ENCODE data around the gene PLEKHG2.
"Not testable (repeated sequence)": the region's sequence is repeated elsewhere in the genome, so short reads cannot be mapped to it uniquely, and the experiment has no call there.

Gene PLEKHG2

DNA sequence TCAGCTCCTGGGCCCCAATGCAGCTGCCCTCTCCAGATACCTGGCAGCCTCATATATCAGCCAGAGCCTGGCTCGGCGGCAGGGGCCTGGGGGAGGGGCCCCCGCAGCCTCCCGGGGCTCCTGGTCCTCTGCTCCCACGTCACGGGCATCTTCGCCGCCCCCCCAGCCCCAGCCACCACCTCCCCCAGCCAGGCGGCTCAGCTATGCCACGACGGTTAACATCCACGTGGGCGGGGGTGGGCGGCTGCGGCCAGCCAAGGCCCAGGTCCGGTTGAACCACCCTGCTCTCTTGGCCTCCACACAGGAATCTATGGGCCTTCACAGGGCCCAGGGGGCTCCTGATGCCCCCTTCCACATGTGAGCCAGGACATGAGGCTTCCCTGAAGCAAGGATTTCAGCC, 12.5 kb downstream of the PLEKHG2 start:
- DNase-seq = no peak

DNA sequence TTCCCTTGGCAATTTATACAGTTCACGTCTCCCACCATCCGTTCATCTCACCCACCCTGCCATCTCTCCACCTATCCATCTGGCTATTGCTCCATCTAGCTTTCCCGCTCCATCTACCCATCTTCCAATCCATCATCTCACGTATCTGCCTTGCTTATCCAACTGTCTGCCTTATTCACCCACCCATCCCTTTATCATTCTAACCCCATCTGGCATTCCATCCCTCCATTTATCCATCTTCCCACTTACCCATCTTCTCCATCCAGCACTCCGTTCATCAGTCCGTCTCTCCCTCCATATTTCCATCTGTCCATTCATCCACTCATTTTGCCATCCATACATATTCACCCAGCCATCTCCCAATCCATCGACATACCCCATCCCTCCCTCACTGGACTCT, 13.3 kb downstream of the PLEKHG2 start:
- DNase-seq = no peak

DNA sequence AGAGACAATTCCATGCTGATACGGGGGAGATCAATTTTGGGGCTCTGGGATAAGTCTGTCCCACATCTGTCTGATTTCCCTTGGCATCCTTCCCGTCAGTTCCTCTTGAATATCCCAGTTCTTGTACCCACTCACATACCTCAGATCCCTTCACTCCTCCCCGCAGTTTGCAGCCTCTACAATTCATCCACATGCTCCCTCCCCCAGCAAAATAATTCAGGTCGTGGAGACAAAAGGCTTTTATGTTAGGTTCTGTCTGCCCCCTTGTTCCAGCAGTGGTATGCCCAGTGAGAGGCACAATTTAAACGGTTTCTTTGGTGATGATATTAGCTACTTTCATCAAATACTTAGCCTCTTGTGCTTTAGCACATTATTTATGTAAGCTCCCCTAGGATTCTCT, 13.7 kb downstream of the PLEKHG2 start:
- DNase-seq = no peak

DNA sequence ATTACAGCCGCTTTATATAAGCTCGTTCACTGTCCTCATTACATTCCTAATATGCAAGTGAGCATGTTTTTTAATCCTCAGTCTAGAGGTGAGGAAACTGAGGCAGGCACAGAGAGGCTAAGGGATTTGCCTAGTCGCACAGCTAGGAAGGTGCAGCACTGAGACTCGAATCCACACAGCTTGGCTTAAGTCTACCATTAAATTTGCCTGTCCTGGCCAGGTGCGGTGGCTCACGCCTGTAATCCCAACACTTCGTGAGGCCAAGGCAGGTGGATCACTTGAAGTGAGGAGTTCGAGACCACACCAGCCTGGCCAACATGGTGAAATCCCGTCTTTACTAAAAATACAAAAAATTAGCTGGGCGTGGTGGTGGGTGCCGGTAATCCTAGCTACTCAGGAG, 15.2 kb downstream of the PLEKHG2 start:
- DNase-seq = no peak

DNA sequence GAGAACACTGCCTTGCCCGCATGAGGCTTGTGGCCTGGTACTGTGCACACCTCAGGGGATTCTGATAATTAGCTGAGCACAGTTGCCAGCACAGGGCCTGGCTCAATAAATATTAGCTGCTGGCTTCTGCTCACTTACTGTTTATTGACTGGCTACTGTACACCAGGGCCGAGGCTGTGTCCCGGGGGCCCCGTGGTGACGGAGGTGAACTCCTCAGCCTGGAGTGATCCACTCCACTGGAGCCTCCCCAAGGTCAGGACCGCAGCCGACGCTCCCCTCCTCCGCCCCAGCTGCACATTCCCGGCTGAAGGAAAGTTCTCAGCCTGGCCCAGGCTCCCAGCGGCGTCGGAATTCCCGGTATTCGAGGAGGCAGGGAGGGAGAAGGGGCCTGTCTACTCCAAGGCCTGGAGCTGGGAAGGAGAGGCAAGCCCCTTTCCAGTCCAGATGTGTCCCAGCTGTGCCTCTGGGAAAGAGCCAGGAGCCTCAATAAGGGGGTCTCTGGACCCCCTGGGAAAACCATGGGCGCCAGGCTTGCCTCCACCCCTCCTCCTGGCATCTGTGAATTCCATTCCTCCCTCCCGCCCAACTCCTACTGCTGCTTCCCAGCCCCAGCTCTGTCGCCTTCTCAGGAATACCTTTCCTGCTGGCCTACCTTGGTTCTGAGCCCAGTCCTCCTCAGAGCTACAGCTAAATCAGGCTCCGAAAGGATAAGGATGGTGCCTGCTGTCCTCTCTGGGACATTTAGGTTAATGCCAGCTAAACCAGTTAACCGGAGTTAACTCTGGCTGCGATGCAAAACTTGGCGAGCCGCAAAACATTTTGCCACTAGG, 16.0 kb downstream of the PLEKHG2 start:
- DNase-seq = no peak

DNA sequence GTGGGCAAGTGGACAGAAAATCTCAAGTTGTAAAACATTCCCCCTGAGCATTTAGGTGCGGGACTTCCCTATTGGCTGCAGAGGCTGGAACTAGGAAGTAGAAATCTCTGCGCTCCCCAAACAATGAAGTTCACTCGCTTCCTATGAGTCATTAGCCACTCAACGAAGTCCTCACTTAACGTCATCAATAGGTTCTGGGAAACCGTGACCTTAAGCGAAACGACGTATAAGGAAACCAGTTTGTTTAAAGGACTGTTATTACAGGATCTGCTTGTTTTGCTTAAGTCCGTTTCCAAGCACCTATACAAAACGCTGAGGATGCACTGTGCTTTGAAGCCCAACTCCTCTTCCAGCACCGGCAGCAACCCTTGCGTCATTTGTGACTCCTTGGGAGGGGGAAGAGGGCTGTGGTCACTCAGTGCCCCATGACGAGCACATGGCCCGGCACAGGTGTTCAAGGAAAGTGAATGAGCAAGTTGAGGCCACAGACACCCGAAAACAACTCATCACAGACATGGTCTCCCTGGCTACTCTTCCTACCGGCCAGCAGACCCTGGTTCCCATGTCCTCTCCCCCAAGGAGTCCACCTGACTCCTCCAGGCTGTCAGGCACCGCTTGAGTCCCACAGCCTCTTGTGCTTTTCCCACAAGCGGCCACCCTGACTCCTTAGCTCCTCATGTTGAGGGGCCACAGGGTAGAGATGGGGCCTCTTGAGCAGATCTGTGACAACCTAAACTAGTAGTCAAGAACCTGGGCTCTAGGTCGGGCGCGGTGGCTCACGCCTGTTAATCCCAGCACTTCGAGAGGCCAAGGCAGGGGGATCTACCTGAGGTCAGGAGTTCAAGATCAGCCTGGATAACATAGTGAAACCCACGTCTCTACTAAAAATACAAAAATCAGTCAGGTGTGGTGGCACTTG, 18.5 kb downstream of the PLEKHG2 start:
- DNase-seq = no peak

DNA sequence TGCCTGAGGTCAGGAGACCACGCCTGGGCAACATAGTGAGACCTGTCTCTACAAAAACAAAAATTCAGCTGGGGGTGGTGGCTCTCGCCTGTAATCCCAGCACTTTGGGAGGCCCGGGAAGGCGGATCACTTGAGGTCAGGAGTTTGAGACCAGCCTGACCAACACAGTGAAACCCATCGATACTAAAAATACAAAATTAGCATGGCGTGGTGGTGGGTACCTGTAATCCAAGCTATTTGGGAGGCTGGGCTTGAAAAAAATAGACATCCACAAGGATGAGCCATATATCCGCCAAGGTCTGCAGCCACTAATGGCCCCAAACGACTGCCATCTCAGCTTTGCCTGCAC, 20.2 kb downstream of the PLEKHG2 start:
- no peak for DNase-seq

DNA sequence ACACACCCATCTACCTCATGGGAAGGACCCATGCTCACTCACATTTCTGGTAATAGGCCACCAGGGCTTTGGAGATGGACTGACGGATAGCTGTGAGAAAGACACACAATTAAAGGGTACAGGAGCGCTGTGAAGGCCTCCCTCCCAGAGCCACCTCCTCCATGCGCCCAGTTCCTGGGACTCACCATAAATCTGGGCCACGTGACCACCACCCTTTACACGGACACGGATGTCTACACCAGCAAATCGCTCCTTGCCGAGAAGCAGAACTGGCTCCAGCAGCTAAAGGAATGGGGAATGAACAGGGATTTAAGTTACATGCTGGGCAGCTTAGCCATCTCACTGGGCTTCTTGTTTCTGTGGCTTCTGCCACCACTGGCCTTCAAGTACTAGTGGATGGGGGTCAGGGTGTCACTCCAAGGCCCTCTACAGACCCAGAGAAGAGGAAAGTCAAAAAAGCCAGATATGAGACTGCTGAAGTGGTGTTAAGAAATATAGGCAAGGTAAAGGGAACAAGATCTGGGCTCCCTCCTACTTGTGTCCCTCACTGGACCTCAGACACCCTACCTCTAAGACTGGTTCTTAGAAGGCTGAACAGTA, 21.1 kb downstream of the PLEKHG2 start:
- DNase-seq = no peak

DNA sequence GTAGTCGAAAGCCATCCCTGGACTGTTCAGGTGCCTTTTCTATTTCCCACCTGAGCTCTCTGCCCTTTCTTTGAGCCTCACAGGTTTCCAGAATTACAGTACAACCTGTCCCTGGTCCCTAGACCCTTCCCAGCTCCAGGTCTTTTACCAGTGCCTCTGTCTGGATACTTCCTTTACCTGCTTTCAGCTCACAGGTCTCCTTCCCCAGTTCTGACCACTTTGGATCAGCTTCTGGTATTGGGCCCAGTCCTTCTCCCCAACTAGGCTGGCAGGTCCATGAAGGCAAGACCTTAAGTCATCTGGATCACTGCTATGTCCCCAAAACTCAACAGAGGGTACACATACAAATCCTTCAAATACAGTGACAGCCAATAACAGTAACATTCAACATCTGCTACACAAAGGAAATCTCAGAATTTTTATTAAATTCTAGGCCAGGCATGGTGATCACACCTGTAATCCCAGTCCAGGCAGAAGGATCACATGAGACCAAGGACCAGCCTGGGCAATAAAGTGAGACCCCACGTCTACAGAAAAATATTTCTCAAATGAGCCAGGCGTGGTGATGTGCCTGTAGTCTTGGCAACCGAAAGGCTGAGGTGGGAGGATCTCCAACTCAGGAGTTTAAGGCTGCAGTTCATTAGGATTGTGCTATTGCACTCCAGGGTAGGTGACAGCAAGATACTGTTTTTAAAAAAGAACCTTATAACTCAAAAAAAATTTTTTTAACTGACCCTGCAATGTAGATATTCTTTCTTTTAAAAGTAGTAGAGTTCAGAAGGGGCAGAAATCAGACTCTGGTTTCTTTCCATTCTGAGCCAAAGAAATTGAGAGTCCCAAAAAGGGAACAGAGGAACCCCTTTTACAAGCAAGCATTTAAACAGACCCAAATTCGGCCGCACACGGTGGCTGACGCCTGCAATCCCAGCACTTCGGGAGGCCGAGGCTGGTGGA, 21.9 kb downstream of the PLEKHG2 start:
- DNase-seq = no peak

DNA sequence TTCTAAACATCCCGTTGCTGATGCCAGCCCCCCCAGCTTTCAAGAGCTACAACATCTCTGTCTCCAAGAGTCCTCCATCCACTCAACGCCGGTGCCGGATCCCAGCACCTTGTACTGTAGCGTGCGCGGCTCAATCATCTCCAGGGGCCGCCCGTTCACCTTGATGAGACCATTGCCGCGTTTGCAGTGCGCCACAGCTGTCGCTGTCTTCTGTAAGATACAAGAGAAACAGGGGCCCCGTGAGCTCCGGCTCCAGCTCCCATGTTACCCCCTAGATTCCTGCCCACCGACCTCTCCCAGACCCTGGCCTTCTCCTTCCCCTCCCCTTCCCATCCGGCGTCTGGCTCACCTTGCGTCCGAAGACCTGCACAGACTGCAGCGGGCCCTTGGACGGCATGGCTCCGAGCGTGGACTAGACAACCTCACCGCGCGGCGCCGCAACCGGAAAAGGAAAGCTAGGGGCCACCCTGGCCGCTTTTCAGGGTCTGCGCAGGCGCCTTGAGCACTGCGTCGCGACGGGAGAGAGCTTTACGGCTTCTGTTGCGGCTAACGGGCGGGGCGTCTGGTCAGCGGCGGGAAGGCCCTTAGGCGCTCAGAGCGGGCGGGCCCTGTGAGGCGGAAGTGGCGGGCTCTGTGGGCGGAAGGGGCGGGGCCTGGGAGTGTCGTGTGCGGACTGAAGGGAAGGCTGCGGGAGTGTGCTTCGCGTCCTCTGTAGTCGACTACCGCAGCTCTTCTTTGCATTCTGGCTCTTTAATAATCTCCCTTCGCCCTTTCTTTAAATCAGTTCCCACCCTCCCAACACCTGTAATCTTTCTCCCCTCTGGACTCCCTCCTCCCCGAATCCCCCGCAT, 23.3 kb downstream of the PLEKHG2 start, which contains the start of gene RPS16:
TSS of gene RPS16 (minus strand) at position 451 of the 851 bp plus-strand sequence. CDS start at position 397, 54 bp downstream.
- peak; percentile 100 for DNase-seq

DNA sequence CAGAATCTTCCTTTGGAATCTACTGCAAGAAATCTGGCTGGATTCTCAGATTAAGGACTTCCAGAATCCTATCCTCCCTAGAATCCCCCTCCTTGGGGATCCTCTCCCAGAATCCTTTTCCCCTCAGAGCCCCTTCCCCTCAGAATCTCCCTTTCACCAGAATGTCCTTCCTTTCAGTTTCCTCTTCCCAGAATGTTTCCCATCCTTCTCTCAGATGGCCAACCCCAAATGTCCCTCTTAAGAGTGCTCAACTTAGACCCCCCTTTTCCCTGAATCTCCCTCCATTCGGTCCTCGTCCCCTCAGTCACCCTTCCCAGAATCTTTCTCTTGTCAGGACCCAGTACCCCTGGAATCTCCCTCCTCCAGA, 23.9 kb downstream of the PLEKHG2 start:
- no peak for DNase-seq

DNA sequence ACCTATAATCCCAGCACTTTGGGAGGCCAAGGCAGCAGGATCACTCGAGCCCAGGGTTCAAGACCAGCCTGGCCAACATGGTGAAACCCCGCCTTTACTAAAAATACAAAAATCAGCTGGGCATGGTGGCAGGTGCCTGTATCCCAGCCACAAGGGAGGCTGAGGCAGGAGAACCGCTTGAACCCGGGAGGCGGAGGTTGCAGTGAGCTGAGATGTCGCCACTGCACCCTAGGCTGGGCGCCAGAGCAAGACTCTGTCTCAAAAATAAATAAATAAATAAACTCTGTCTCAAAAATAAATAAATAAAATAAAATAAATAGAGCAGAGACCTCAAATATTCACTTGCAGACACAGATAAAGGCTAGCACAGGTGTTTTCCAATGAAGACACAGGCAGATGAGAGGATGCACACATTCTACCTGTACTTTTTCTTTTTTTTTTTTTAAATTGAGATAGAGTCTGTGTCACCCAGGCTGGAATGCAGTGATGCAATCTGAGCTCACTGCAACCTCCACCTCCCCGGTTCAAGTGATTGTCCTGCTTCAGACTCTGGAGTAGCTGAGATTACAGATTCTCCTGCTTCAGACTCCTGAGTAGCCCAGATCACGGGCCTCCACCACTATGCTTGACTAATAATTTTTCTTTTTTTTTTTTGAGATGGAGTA, 25.9 kb downstream of the PLEKHG2 start:
- DNase-seq = no peak

DNA sequence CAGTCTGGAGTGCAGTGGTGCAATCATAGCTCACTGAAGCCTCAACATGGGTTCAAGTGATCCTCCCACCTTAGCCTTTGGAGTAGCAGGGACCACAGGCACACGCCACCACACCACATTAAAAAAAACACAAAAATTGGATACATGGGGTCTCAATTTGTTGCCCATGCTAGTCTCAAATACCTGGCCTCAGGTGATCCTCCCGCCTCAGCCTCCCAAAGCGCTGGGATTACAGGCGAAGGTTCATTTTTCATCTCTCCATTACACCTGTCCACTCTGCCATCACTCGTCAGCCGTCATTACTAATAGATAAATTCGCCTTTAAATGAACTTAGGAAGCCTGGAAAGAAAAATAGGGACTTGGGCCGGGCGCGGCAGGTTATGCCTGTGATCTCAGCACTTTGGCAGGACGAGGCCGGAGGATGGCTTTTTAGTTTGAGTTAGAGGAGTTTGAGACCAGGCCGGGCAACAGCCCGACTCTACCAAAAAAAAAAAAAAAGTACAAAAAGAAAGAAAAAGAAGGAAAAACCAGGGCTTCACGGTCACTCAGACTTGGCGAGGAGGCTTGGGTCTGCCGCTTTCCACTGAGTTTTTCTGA, 32.2 kb downstream of the PLEKHG2 start:
- DNase-seq = no peak

DNA sequence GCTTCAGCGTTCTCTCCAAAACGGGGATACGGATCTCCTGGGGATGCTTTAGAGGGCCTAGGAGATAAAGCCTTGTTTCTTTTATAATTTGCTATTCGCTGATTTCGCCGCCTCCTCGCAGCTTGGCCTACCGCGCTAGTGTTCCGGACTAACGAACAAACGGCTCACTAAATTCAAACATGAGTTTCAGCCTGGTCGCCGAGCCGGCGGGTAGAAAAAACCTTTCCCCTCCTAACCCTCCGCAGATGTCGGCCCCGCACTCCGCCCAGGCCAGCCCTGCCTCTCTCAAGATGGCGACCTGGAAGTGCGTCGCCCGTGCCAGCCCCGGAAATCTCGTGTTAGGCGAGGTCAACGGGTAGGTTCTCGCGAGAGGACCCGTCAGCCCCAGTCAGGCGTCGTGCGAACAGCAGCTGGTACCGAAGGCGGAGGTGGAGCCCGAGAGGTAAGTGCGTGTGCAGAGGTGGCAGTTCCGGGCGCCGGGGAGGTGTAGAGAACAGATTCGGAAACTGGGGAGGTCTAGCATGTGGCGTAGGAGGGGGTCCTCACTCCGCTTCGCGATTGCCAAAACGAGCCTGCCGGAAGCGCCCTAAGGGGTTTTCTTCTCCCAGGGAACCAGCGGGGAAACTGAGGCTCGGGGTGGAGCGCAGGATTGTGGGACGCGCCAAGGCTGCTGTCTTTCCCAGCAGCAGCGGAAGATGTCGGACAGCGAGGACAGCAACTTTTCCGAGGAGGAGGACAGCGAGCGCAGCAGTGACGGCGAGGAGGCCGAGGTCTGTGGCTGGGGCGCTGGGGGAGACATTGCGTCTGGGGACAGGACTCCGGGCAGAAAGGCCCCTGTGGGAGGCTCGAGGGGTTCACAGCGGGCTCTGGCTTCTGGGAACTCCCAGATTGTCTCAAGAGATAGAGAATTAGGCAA, 33.0 kb downstream of the PLEKHG2 start, which contains the start of gene SUPT5H:
TSS of gene SUPT5H (plus strand) at position 387 of the 916 bp plus-strand sequence. CDS start at position 696, 309 bp downstream.
- peak; percentile 100 for DNase-seq

DNA sequence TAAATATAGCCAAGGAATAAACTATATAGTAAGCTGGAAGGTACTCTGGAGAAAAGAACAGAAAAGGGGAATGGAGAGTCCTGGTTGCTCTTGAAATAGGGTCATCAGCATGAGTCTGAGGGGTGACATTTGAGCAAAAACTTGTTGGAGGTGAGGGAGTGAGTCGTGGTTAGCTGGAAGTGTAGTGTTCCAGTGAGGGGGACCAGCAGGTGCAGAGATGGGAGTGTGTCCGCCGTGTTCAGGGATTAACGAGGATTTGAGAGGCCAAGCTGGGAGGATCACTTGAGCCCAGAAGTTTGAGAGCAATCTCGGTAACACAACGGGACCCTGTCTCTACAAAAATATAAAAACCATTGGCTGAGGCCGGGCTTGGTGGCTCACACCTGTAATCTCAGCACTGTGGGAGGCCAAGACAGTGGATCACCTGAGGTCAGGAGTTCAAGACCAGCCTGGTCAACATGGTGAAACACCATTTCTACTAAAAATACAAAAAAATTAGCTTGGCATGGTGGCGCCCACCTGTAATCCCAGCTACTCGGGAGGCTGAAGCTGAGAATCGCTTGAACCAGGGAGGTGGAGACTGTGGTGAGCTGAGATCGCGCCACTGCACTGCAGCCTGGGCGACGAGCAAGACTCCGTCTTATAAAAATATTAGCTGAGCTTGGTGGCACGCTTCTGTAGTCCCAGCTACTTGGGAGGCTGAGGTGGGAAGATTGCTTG, 34.1 kb downstream of the PLEKHG2 start:
- DNase-seq = no peak

DNA sequence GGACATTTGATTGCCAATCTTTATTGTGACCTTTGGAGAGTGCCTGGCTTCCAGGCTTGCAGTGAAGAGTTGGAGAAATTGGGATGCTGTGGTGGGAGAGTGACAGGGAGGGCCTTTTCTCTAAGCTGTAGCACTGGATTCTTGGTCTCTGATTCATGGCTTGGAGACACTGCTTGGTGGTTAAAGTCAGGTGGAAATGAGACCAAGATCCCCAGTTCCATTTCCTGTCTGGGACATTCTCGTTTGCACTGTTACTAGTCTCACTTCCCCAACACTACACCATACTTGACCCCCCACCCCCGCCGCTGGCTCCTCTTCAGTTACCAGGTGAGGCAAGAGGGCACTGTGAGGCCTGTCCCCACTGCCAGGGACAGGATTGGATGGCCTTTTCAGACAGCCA, 35.8 kb downstream of the PLEKHG2 start:
- no peak for DNase-seq

DNA sequence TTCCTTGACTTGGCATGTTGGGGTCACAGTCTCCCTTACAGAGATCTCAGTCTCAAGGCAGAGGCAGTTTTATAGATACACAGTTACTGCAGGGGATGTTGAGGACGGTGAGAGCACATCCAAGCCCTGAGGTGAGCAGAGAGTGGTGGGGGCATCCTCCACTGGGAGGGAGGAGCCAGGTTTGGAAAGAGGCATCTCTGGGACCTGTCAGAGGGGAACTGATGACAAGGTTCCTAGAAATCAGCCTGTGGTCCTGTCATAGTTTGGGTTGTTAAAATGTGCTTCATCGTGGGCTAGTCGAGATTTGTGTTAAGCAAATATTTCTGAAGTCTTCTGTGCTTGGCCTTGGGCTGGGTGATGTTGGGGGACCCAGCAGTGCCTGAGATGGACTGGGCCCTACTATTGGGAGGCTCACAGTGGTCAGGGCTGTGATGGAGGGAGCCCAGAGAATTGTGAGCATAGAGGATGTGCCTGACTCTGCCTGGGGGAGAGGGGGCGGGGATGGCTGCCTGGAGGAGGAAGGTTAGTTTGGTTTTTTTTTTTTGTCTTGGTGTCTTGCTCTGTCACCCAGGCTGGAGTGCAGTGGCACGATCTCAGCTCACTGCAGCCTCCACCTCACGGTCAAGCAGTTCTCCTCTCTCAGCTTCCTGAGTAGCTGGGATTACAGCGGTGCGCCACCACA, 36.8 kb downstream of the PLEKHG2 start:
- no peak for DNase-seq

DNA sequence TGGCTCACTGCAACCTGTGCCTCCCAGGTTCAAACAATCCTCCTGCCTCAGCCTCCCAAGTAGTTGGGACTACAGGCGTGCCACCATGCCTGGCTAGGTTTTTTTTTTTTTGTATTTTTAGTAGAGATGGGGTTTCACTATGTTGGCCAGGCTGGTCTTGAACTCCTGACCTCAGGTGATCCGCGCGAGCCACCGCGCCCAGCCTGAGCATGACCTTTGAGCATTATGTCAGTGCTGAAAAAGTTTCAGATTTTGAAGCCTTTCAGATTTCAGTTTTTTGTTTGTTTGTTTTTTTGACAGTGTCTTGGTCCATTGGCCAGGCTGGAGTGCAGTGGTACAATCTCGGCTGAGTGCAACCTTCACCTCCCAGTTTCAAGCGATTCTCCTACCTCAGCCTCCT, 38.8 kb downstream of the PLEKHG2 start:
- DNase-seq = not testable (repeated sequence)
